ENCODE data around the gene HOXA11.

HOXA11 gene

GRCh38 chr7:27171325-27171636 is 13.8 kb downstream of the HOXA11 start:
- TF ChIP-seq SIN3A (IDR thresholded peaks at IDR 0.05; ENCODE audit: borderline replicate concordance, insufficient read depth, low read length), result no peak
- no peak for TF ChIP-seq REST (IDR thresholded peaks at IDR 0.05; ENCODE audit: insufficient read depth in 1 of 2, low read depth in 2 of 2, low read length in 2 of 2)
- TF ChIP-seq TAF1 (IDR thresholded peaks at IDR 0.05; ENCODE audit: borderline replicate concordance, insufficient read depth, low read length), result no peak
- TF ChIP-seq POLR2AphosphoS5 (IDR thresholded peaks at IDR 0.05; ENCODE audit: low read depth, low read length), result no peak
- TF ChIP-seq FOXP2 (optimal IDR thresholded peaks at IDR 0.05; ENCODE audit: borderline replicate concordance, extremely low read depth, extremely low read length, insufficient read depth), result no peak

DNA sequence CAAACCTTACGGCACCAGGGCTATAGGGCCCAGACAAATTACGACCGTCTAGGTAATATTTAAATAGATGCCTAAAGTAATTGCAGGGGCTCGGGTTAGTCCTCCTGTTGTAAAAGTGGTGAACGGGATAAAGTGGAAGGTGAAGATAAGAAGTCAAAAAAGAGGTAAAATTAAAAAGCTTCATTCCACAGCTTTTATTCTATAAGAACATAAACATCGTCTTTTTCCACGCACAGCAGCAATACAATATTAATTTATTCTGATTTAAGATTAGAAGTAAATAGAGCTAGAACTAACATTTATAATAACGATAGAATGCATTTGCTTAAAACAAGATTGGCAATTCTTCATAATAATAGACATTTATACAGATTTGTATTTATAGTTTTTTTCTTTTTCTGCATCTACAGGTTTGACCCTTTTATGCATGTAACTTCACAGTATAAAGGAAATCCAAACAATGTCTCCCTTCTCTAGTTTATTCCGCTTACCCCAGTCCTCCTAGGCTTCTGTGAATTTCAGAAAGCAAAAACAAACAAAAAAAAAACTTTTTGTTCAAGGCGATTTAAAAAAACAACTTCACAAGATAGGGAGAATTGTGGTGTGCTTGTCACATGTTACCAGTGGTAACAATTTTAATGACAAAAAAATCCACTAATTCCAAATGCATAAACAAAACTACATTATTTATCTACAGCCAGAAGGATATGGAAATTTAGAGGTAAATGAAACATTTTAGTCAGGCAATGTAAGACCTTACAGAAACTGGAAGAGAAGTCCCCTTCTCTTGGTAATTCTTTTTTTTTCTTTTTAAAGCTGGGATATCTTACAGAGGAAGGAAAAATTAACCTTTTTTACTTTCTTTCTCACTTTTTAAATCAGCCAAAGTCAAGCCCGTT is 14.4 kb downstream of the HOXA11 start:
- TF ChIP-seq REST (IDR thresholded peaks at IDR 0.05; ENCODE audit: insufficient read depth in 1 of 2, low read depth in 2 of 2, low read length in 2 of 2) (no peak), TAF1 (IDR thresholded peaks at IDR 0.05; ENCODE audit: borderline replicate concordance, insufficient read depth, low read length) (no peak), POLR2AphosphoS5 (IDR thresholded peaks at IDR 0.05; ENCODE audit: low read depth, low read length) (no peak), FOXP2 (optimal IDR thresholded peaks at IDR 0.05; ENCODE audit: borderline replicate concordance, extremely low read depth, extremely low read length, insufficient read depth) (no peak), SIN3A (IDR thresholded peaks at IDR 0.05; ENCODE audit: borderline replicate concordance, insufficient read depth, low read length) (no peak)

DNA sequence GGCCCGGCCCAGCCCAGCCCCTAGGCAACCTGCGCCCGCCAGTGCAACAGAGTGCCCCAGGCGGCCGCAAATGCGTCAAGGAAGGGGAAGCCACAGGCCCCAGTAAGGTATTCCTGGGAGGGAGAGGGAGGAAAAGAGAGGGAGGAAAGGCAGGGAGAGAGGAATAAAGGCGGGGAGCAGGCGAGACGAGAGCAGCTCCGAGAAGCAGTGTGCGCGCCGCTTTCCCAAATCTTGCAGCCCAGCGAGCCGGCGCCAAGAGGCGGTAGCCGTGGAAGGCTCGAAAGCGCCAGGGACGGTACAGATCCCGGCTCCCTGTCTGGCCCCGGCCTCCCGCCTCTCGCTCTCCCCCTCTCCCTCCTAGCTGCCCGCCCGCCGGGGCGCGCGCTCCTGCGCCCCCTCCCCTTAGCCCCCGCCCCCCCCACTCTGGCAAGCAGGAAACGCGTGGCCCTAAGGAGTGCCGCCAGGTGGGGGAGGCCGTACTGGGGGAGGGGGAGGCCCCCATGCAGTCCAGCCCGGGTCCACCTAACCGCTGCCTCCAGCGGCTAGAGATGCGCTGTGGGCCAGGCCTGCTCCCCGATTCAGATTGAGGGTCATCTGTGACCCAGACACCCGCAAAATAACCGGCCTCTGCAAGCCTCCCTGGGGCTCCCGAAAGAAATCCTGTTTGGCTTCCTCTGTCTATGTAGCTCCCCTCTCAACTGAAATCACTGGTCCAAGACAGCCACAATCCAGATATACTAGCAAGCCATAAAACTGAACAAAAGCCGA is 15.2 kb downstream of the HOXA11 start:
- TF ChIP-seq FOXP2 (optimal IDR thresholded peaks at IDR 0.05; ENCODE audit: borderline replicate concordance, extremely low read depth, extremely low read length, insufficient read depth) (no peak), REST (IDR thresholded peaks at IDR 0.05; ENCODE audit: insufficient read depth in 1 of 2, low read depth in 2 of 2, low read length in 2 of 2) (no peak), TAF1 (IDR thresholded peaks at IDR 0.05; ENCODE audit: borderline replicate concordance, insufficient read depth, low read length) (no peak), SIN3A (IDR thresholded peaks at IDR 0.05; ENCODE audit: borderline replicate concordance, insufficient read depth, low read length) (no peak), POLR2AphosphoS5 (IDR thresholded peaks at IDR 0.05; ENCODE audit: low read depth, low read length) (no peak)

GRCh38 chr7:27168265-27168947 is 16.6 kb downstream of the HOXA11 start:
- TF ChIP-seq SIN3A (IDR thresholded peaks at IDR 0.05; ENCODE audit: borderline replicate concordance, insufficient read depth, low read length), result no peak
- TF ChIP-seq TAF1 (IDR thresholded peaks at IDR 0.05; ENCODE audit: borderline replicate concordance, insufficient read depth, low read length), result no peak
- TF ChIP-seq FOXP2 (optimal IDR thresholded peaks at IDR 0.05; ENCODE audit: borderline replicate concordance, extremely low read depth, extremely low read length, insufficient read depth), result no peak

DNA sequence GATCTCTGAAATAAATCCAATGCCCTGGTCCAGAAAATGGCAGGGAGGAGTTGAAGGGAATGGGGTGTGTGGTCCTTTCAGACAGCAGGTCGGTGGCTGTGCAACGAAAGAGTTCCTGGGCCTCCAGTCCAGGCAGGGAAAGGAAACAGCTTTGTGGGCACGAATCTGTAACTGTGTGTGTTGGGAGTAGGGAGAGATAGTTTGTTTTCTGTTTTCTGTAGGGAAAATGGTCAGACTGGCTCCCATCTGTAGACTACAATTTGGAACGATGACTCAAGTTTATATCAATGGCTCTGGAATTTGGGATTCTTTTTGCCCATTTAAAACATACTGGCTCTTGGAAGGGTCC is 17.1 kb downstream of the HOXA11 start:
- no peak for TF ChIP-seq POLR2AphosphoS5 (IDR thresholded peaks at IDR 0.05; ENCODE audit: low read depth, low read length)
- no peak for TF ChIP-seq FOXP2 (optimal IDR thresholded peaks at IDR 0.05; ENCODE audit: borderline replicate concordance, extremely low read depth, extremely low read length, insufficient read depth)
- TF ChIP-seq SIN3A (IDR thresholded peaks at IDR 0.05; ENCODE audit: borderline replicate concordance, insufficient read depth, low read length), result no peak
- no peak for TF ChIP-seq TAF1 (IDR thresholded peaks at IDR 0.05; ENCODE audit: borderline replicate concordance, insufficient read depth, low read length)
- TF ChIP-seq REST (IDR thresholded peaks at IDR 0.05; ENCODE audit: insufficient read depth in 1 of 2, low read depth in 2 of 2, low read length in 2 of 2), result no peak

All from PFSK-1 (cell line).